Measurements from ENCODE around the gene PCDH1. TPM values are rescaled to one million over a fixed set of nuclear protein-coding genes. Genes with fewer than 3 reads are reported as not detected.

PCDH1 gene
- total RNA-seq, 1 experiment from 2014 or later = 146 TPM

DNA sequence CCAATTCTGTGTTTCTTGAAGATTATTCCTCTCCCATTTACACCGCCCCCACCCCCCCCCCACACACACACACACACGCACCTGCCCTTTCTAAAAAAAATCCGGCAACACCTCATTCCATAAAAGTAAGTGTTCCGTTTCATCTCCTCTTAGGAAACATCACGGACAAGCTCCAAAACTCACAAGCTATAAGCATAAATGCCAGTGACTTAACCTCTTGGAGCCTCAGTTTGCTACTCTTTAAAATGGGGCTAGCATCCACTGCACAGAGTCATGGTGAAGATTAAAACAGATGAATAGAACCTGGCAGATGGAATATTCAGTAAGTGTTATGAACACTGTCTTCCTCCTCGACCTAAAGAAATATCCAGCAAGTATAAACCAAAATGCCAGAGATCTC, 70.5 kb downstream of the PCDH1 start:
- Mint-ChIP-seq H3K9me3 (ENCODE audit: low read depth, unreplicated experiment) (no peaks in the 10 kb centered on the region), H3K27ac (ENCODE audit: unreplicated experiment) (no peak overlapping the region), H3K36me3 (ENCODE audit: insufficient read depth, unreplicated experiment) (no peaks in the 10 kb centered on the region), H3K27me3 (ENCODE audit: unreplicated experiment) (peaks cover 77% of the 10 kb centered on the region), H3K4me1 (ENCODE audit: low read depth, unreplicated experiment) (no peaks in the 10 kb centered on the region), H3K4me3 (ENCODE audit: low read depth, unreplicated experiment) (no peak overlapping the region)
- intact Hi-C loops (cut with micrococcal nuclease; ENCODE audit: unreplicated experiment) = no loop called here
- TF ChIP-seq, protein P1, sequence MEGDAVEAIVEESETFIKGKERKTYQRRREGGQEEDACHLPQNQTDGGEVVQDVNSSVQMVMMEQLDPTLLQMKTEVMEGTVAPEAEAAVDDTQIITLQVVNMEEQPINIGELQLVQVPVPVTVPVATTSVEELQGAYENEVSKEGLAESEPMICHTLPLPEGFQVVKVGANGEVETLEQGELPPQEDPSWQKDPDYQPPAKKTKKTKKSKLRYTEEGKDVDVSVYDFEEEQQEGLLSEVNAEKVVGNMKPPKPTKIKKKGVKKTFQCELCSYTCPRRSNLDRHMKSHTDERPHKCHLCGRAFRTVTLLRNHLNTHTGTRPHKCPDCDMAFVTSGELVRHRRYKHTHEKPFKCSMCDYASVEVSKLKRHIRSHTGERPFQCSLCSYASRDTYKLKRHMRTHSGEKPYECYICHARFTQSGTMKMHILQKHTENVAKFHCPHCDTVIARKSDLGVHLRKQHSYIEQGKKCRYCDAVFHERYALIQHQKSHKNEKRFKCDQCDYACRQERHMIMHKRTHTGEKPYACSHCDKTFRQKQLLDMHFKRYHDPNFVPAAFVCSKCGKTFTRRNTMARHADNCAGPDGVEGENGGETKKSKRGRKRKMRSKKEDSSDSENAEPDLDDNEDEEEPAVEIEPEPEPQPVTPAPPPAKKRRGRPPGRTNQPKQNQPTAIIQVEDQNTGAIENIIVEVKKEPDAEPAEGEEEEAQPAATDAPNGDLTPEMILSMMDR (IDR thresholded peaks at IDR 0.05; ENCODE audit: unreplicated experiment) = no peak
- DNase-seq = no peak
- CTCF ChIA-PET = interaction anchor here (0.6 kb wide), 1 partner anchor 38 kb away, joined by 4 read pairs; no protein-coding TSS in a partner anchor
- BruUV-seq (replicated peaks) = no TSS peak

DNA sequence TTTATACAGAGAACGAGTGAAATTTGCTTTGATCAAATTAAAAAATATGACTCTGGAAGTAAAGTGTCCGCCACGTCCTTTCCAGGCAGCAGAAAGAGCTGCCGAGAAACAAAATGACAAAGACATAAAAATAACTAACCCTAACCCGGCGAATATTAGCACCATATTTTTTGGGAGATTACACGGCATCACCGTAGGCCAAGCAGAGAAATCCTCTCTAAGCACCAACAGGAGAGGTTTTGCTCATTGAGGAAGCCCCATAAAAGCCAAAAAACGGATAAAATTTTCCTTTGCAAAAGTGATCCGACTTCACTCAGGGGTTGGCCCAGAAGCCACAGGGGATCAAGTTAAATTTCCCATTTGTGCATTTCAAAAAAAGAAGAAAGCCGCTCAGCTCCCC, 70.9 kb downstream of the PCDH1 start:
- intact Hi-C loops (cut with micrococcal nuclease; ENCODE audit: unreplicated experiment) = no loop called here
- Mint-ChIP-seq H3K9me3 (ENCODE audit: low read depth, unreplicated experiment) (no peaks in the 10 kb centered on the region), H3K4me1 (ENCODE audit: low read depth, unreplicated experiment) (no peaks in the 10 kb centered on the region), H3K36me3 (ENCODE audit: insufficient read depth, unreplicated experiment) (no peaks in the 10 kb centered on the region), H3K4me3 (ENCODE audit: low read depth, unreplicated experiment) (no peak overlapping the region), H3K27ac (ENCODE audit: unreplicated experiment) (no peak overlapping the region), H3K27me3 (ENCODE audit: unreplicated experiment) (peaks cover 81% of the 10 kb centered on the region)
- TF ChIP-seq, protein P1 (IDR thresholded peaks at IDR 0.05; ENCODE audit: unreplicated experiment) = no peak
- CTCF ChIA-PET = interaction anchor here (0.6 to 1.6 kb wide), 3 partner anchors 38 to 812 kb away, joined by 3 to 5 read pairs (median 4); no protein-coding TSS in a partner anchor
- DNase-seq = no peak
- no TSS peak for BruUV-seq (replicated peaks)

DNA sequence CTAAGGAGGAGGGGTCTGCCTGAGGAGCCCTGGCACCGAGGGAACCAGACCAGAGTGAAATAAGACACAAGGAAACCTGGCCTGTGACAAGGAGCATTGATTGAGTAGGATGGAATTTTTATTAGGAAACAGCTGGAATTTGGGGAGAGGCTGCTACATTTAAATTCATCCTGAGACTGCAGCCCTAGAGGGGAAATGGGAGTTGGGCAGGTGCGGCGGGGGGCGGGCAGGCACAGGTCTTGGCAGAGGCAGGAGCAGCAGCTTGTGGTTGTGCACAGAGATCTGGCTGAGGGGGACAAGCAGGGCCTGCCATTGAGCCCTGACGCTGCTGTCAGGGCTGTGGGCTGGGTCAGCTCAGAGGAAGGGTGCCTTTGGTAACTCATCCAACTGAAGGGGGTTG, 71.6 kb downstream of the PCDH1 start:
- no peak overlapping the region for H3K4me3 Mint-ChIP-seq (ENCODE audit: low read depth, unreplicated experiment)
- no TSS peak for BruUV-seq (replicated peaks)
- H3K4me1 Mint-ChIP-seq (ENCODE audit: low read depth, unreplicated experiment) = no peaks in the 10 kb centered on the region
- H3K9me3 Mint-ChIP-seq (ENCODE audit: low read depth, unreplicated experiment) = no peaks in the 10 kb centered on the region
- H3K36me3 Mint-ChIP-seq (ENCODE audit: insufficient read depth, unreplicated experiment) = no peaks in the 10 kb centered on the region
- TF ChIP-seq, protein P1 (IDR thresholded peaks at IDR 0.05; ENCODE audit: unreplicated experiment) = no peak
- peaks cover 78% of the 10 kb centered on the region for H3K27me3 Mint-ChIP-seq (ENCODE audit: unreplicated experiment)
- intact Hi-C loops (cut with micrococcal nuclease; ENCODE audit: unreplicated experiment) = no loop called here
- CTCF ChIA-PET = interaction anchor here (0.6 to 1.6 kb wide), 2 partner anchors 73 to 812 kb away, joined by 3 to 5 read pairs; no protein-coding TSS in a partner anchor
- H3K27ac Mint-ChIP-seq (ENCODE audit: unreplicated experiment) = no peak overlapping the region
- no peak for DNase-seq

DNA sequence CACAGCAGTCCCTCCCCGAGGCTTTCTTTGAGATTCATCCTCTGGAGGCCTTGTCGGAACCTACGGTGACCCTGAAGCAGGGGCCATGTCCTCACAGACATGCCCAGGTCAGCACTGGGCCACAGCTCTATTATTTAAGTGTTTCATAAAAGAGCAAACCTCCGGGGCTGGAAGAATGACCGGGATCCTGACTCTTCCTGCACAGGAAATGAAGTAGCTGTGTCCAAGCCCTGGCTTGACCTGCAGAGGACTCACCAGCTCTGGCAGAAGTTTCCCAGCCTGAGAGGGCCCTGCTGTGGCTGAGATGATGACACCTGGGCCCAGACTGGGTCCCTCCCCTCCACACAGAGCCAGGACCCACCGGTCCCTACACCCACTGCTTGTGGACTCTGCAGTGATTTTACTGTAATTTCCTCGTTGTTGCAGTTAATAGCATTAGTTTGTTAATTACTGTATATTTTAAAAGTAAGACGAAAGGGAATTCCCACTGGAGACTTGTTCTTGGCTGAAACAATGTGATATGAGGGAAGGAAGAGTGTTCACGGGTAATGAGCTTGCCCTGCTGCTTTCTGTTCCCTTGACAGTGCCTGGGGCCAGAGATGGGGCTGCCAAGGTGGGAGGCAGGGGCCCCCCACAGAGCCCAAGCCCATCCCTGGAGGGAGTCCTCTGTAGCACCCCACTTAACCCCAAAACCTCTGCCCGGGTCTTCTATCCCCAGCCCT, 72.2 kb downstream of the PCDH1 start:
- H3K27me3 Mint-ChIP-seq (ENCODE audit: unreplicated experiment) = peaks cover 73% of the 10 kb centered on the region
- no peak for DNase-seq
- intact Hi-C loops (cut with micrococcal nuclease; ENCODE audit: unreplicated experiment) = no loop called here
- BruUV-seq (replicated peaks) = no TSS peak
- no peaks in the 10 kb centered on the region for H3K4me1 Mint-ChIP-seq (ENCODE audit: low read depth, unreplicated experiment)
- no peak overlapping the region for H3K27ac Mint-ChIP-seq (ENCODE audit: unreplicated experiment)
- TF ChIP-seq, protein P1 (IDR thresholded peaks at IDR 0.05; ENCODE audit: unreplicated experiment) = no peak
- H3K36me3 Mint-ChIP-seq (ENCODE audit: insufficient read depth, unreplicated experiment) = no peaks in the 10 kb centered on the region
- CTCF ChIA-PET = interaction anchor here (1.6 kb wide), 1 partner anchor 73 kb away, joined by 3 read pairs; no protein-coding TSS in a partner anchor
- no peaks in the 10 kb centered on the region for H3K9me3 Mint-ChIP-seq (ENCODE audit: low read depth, unreplicated experiment)
- no peak overlapping the region for H3K4me3 Mint-ChIP-seq (ENCODE audit: low read depth, unreplicated experiment)

All from Calu3 (cell line).